Testis (tissue), 2 donors: ENCODE measurements around the gene SNORC.

Source experiments
- CTCF ChIP-seq, 3 experiments: fragments of 450-650 bp in 2 of 3; fragments of 200-600 bp in 1 of 3; sonication (generic) in 1 of 3; IDR thresholded peaks; one replicate each; pipeline ENCODE4 v1.5.1; 2016 to 2019; ENCODE audit warnings: antibody characterized with exemption in 3 of 3, mild to moderate bottlenecking in 2 of 3, moderate library complexity in 1 of 3
- POLR2A ChIP-seq: fragments of 450-650 bp; IDR thresholded peaks from one replicate; pipeline ENCODE4 v1.6.1; 2017; ENCODE audit warnings: antibody characterized with exemption, mild to moderate bottlenecking, moderate library complexity

- no peak for TF ChIP-seq CTCF (IDR thresholded peaks at IDR 0.05)
- no peak for TF ChIP-seq POLR2A
Measured at GRCh38 chr2:232879618-232880494, 9.8 kb downstream of the SNORC start.
